HG02840 (cell line): ENCODE results near the gene NHEJ1.

Experiments used
- ATAC-seq: cut with Tn5 transposase; IDR thresholded peaks from one replicate; pipeline ENCODE4 v1.9.1; 2021; ENCODE audit warnings: mild to moderate bottlenecking, moderate library complexity, moderate number of reproducible peaks; ENCODE audit not compliant: unreplicated experiment, low FRiP score

NHEJ1 gene

GRCh38 chr2:219125225-219125885, 35.3 kb downstream of the NHEJ1 start:
- ATAC-seq = no peak

- no peak for ATAC-seq
Measured at GRCh38 chr2:219124381-219125110, 36.1 kb downstream of the NHEJ1 start.

- no peak for ATAC-seq
Measured at GRCh38 chr2:219123356-219124135, 37.1 kb downstream of the NHEJ1 start.

GRCh38 chr2:219122202-219122980, 38.2 kb downstream of the NHEJ1 start:
- ATAC-seq = no peak

GRCh38 chr2:219120082-219120481, 40.5 kb downstream of the NHEJ1 start:
- ATAC-seq = no peak

GRCh38 chr2:219119422-219120043, 41.1 kb downstream of the NHEJ1 start:
- no peak for ATAC-seq

GRCh38 chr2:219118504-219118903, 42.1 kb downstream of the NHEJ1 start:
- no peak for ATAC-seq

- no peak for ATAC-seq
Measured at GRCh38 chr2:219116776-219117646, 43.6 kb downstream of the NHEJ1 start.

- no peak for ATAC-seq
Measured at GRCh38 chr2:219112651-219113338, 47.8 kb downstream of the NHEJ1 start.

GRCh38 chr2:219112062-219112406, 48.6 kb downstream of the NHEJ1 start:
- ATAC-seq = no peak

- ATAC-seq = no peak
Measured at GRCh38 chr2:219111375-219112061, 49.1 kb downstream of the NHEJ1 start.

GRCh38 chr2:219109471-219109870, 51.1 kb downstream of the NHEJ1 start:
- no peak for ATAC-seq

- no peak for ATAC-seq
Measured at GRCh38 chr2:219107758-219108157, 52.9 kb downstream of the NHEJ1 start.

- ATAC-seq = no peak
Measured at GRCh38 chr2:219106251-219106650, 54.4 kb downstream of the NHEJ1 start.

- no peak for ATAC-seq
Measured at GRCh38 chr2:219104107-219105035, 56.2 kb downstream of the NHEJ1 start.

GRCh38 chr2:219099329-219099728, 61.3 kb downstream of the NHEJ1 start:
- ATAC-seq = no peak

- no peak for ATAC-seq
Measured at GRCh38 chr2:219095406-219095935, 65.1 kb downstream of the NHEJ1 start.
